AML-193 (cell line): ENCODE data around the gene PFKP.

Experiments used
- DNase-seq, 2 experiments: peaks; one replicate each; lab custom pipeline; 2025; lab: John Stamatoyannopoulos, UW

Gene PFKP

GRCh38 chr10:3067118-3067858, at the start of gene PFKP:
Gene PFKP (plus strand): TSS chr10:3067548. CDS start chr10:3067596, 48 bp downstream.
- no peak for DNase-seq

- DNase-seq, result no peak
These were observed 49.1 kb upstream of the PFKP start for GRCh38 chr10:3018247-3018646.

GRCh38 chr10:3020311-3020710, 47.0 kb upstream of the PFKP start:
- DNase-seq, result no peak

- no peak for DNase-seq
These were observed 46.5 kb upstream of the PFKP start for GRCh38 chr10:3020881-3021280.

GRCh38 chr10:3022027-3022426, 45.3 kb upstream of the PFKP start:
- no peak for DNase-seq

- no peak for DNase-seq
These were observed 43.5 kb upstream of the PFKP start for GRCh38 chr10:3023892-3024291.

GRCh38 chr10:3025026-3025683, 42.2 kb upstream of the PFKP start:
- no peak for DNase-seq

GRCh38 chr10:3027866-3028265, 39.5 kb upstream of the PFKP start:
- no peak for DNase-seq

GRCh38 chr10:3028441-3028840, 38.9 kb upstream of the PFKP start:
- DNase-seq, result no peak

GRCh38 chr10:3030765-3031164, 36.6 kb upstream of the PFKP start:
- DNase-seq, result no peak

GRCh38 chr10:3031490-3031889, 35.9 kb upstream of the PFKP start:
- DNase-seq, result no peak

- DNase-seq, result no peak
These were observed 33.4 kb upstream of the PFKP start for GRCh38 chr10:3033925-3034324.

GRCh38 chr10:3034616-3035015, 32.7 kb upstream of the PFKP start:
- no peak for DNase-seq

- no peak for DNase-seq
These were observed 31.0 kb upstream of the PFKP start for GRCh38 chr10:3036155-3037021.

GRCh38 chr10:3037182-3037581, 30.2 kb upstream of the PFKP start:
- DNase-seq, result no peak

GRCh38 chr10:3040069-3040468, 27.3 kb upstream of the PFKP start:
- DNase-seq, result no peak

- no peak for DNase-seq
These were observed 24.8 kb upstream of the PFKP start for GRCh38 chr10:3042589-3042988.

- DNase-seq, result peak; percentile 36 to 60
These were observed 23.6 kb upstream of the PFKP start for GRCh38 chr10:3043512-3044368.

GRCh38 chr10:3045471-3046209, 21.7 kb upstream of the PFKP start:
- no peak for DNase-seq

- DNase-seq, result no peak
These were observed 21.1 kb upstream of the PFKP start for GRCh38 chr10:3046210-3046779.
